Esophagus squamous epithelium (tissue), 5 donors: ENCODE data around the gene SLC34A1. TPM values are rescaled to one million over a fixed set of nuclear protein-coding genes. Genes with fewer than 3 reads are reported as not detected.
A peak's percentile ranks its signal among the peaks of the same experiment; 100 is the strongest.
"Not testable (repeated sequence)": the region's sequence is repeated elsewhere in the genome, so short reads cannot be mapped to it uniquely, and the experiment has no call there.

Source experiments
- DNase-seq: peaks from one replicate; lab custom pipeline; 2025; lab: John Stamatoyannopoulos, UW
- H3K27ac ChIP-seq, 4 donors: fragments of 200-600 bp; sonication (generic); one replicate each; pipeline ENCODE4 v1.5.1; 2016 to 2019; ENCODE audit warnings: mild to moderate bottlenecking in 1 of 4
- H3K27me3 ChIP-seq, 4 donors: fragments of 200-600 bp; sonication (generic); 1 replicate in 3 of 4; 2 replicates in 1 of 4; pipeline versions ENCODE4 v1.5.1 to v1.6.0; 2017 to 2021; ENCODE audit warnings: antibody characterized with exemption in 1 of 4
- H3K36me3 ChIP-seq, 3 donors: fragments of 200-600 bp; sonication (generic); one replicate each; pipeline ENCODE4 v1.5.1; 2016 to 2019
- H3K4me1 ChIP-seq, 3 donors: fragments of 200-600 bp; sonication (generic); one replicate each; pipeline ENCODE4 v1.5.1; 2017 to 2019
- H3K4me3 ChIP-seq, 4 donors: fragments of 200-600 bp; sonication (generic); 1 replicate in 3 of 4; 2 replicates in 1 of 4; pipeline ENCODE4 v1.5.1; 2016 to 2019; ENCODE audit warnings: mild to moderate bottlenecking in 2 of 4, moderate library complexity in 1 of 4
- H3K9me3 ChIP-seq, 3 donors: fragments of 200-600 bp; sonication (generic); one replicate each; pipeline ENCODE4 v1.5.1; 2016 to 2019
- CTCF ChIP-seq, 6 experiments: fragments of 450-650 bp in 4 of 6; fragments of 200-600 bp in 2 of 6; sonication (generic) in 2 of 6; IDR thresholded peaks; one replicate each; pipeline ENCODE4 v1.5.1; 2016 to 2019; ENCODE audit warnings: antibody characterized with exemption in 6 of 6, mild to moderate bottlenecking in 4 of 6, moderate library complexity in 4 of 6
- POLR2A ChIP-seq, 4 donors: fragments of 450-650 bp; IDR thresholded peaks; one replicate each; pipeline ENCODE4 v1.6.1; 2017; ENCODE audit warnings: antibody characterized with exemption in 4 of 4, mild to moderate bottlenecking in 4 of 4, moderate library complexity in 3 of 4
- WGBS, 2 donors: methylation state at CpG; one replicate each; pipeline ENCODE4 v1.1.5; 2018; 5-methylcytosine and 5-hydroxymethylcytosine counted together
- intact Hi-C: fragments of 100-400 bp; cut with DNase I; formaldehyde crosslinking; loops from one replicate; pipeline ENCODE4 v1.15.0; 2022
- total RNA-seq, 4 donors: library from RNA; depleted of rRNA; stranded (reverse); fragments of >200 nt; gene quantifications; one replicate each; pipeline ENCODE4 v1.1.0, GENCODE V29; 2016
- donor health status: DM: yes; HTN: yes; CAD: no.

SLC34A1 gene
- total RNA-seq, 4 donors from 2014 or later: 0.15 to 0.47 (median 0.25) TPM

GRCh38 chr5:177419046-177419445 is 34.8 kb downstream of the SLC34A1 start:
- intact Hi-C loops: no loop called here
- Histone ChIP-seq H3K36me3 (no peaks in the 10 kb centered on the region), H3K27ac (no peak overlapping the region), H3K4me3 (no peak overlapping the region), H3K9me3 (no peaks in the 10 kb centered on the region), H3K4me1 (peaks cover 0 to 9% (median 0%) of the 10 kb centered on the region in 3 donors), H3K27me3 (no peaks in the 10 kb centered on the region)
- DNase-seq: no peak
- 44 to 82% methylated on average over 3 of the region's 3 CpGs for WGBS, 2 donors
- no peak for TF ChIP-seq POLR2A (IDR thresholded peaks at IDR 0.05)
- no peak for TF ChIP-seq CTCF (IDR thresholded peaks at IDR 0.05)

- intact Hi-C loops, H3K36me3 ChIP-seq, H3K27ac ChIP-seq, H3K9me3 ChIP-seq, H3K4me3 ChIP-seq, DNase-seq, H3K27me3 ChIP-seq: not testable (repeated sequence)
- WGBS, 2 donors: 58 to 65% methylated on average over 7 of the region's 7 CpGs
- peaks cover 2 to 14% (median 4%) of the 10 kb centered on the region in 3 donors for H3K4me1 ChIP-seq
Observed at GRCh38 chr5:177420472-177420871, 36.2 kb downstream of the SLC34A1 start.

GRCh38 chr5:177421062-177421798 is 37.0 kb downstream of the SLC34A1 start:
- DNase-seq: no peak
- H3K4me3 ChIP-seq: no peak overlapping the region
- 78 to 97% methylated on average over 4 to 5 of the region's 6 CpGs for WGBS, 2 donors
- H3K9me3 ChIP-seq: no peaks in the 10 kb centered on the region
- no peaks in the 10 kb centered on the region for H3K36me3 ChIP-seq
- no peaks in the 10 kb centered on the region for H3K27me3 ChIP-seq
- peaks cover 3 to 16% (median 7%) of the 10 kb centered on the region in 3 donors for H3K4me1 ChIP-seq
- no peak overlapping the region for H3K27ac ChIP-seq
- TF ChIP-seq POLR2A (IDR thresholded peaks at IDR 0.05) (no peak), CTCF (IDR thresholded peaks at IDR 0.05) (no peak)
- intact Hi-C loops: no loop called here

- H3K27me3 ChIP-seq: no peaks in the 10 kb centered on the region
- WGBS, 2 donors: 74 to 100% methylated on average over 1 to 2 of the region's 2 CpGs
- H3K4me1 ChIP-seq: peaks cover 20 to 27% (median 23%) of the 10 kb centered on the region in 3 donors
- no peak for DNase-seq
- no peaks in the 10 kb centered on the region for H3K36me3 ChIP-seq
- no peak overlapping the region for H3K27ac ChIP-seq
- intact Hi-C loops: no loop called here
- no peak overlapping the region for H3K4me3 ChIP-seq
- no peak for TF ChIP-seq POLR2A (IDR thresholded peaks at IDR 0.05)
- no peak for TF ChIP-seq CTCF (IDR thresholded peaks at IDR 0.05)
- no peaks in the 10 kb centered on the region for H3K9me3 ChIP-seq
Observed at GRCh38 chr5:177423671-177424070, 39.4 kb downstream of the SLC34A1 start.

- TF ChIP-seq POLR2A (IDR thresholded peaks at IDR 0.05) (no peak), CTCF (IDR thresholded peaks at IDR 0.05) (no peak)
- peak overlapping the region; percentile 43 to 81 (median 58) for H3K4me3 ChIP-seq
- H3K9me3 ChIP-seq: no peaks in the 10 kb centered on the region
- H3K36me3 ChIP-seq: no peaks in the 10 kb centered on the region
- DNase-seq: no peak
- peak overlapping the region; percentile 93 to 97 (median 96) for H3K27ac ChIP-seq
- H3K4me1 ChIP-seq: peaks cover 37 to 43% (median 38%) of the 10 kb centered on the region in 3 donors
- WGBS, 2 donors: 46 to 49% methylated on average over 11 to 12 of the region's 13 CpGs
- intact Hi-C loops: no loop called here
- H3K27me3 ChIP-seq: no peaks in the 10 kb centered on the region
Observed at GRCh38 chr5:177425196-177425800, 41.1 kb downstream of the SLC34A1 start.
